Body of pancreas (tissue), 4 donors: ENCODE data around the gene PPARA. TPM values are rescaled to one million over a fixed set of nuclear protein-coding genes. Genes with fewer than 3 reads are reported as not detected.

ENCODE experiments used
- ATAC-seq: fragments of 150-250 bp; one replicate; pipeline ENCODE4 v1.9.1; 2016
- DNase-seq, 4 donors: peaks; one replicate each; pipeline ENCODE4 v3.0.0-alpha.2; 2019
- H3K27ac ChIP-seq, 4 donors: fragments of 200-600 bp; sonication (generic); 1 replicate in 3 of 4; 2 replicates in 1 of 4; pipeline versions ENCODE4 v1.5.1 to v1.6.1; 2016 to 2019; ENCODE audit warnings: mild to moderate bottlenecking in 1 of 4, mixed read lengths in 1 of 4, moderate library complexity in 1 of 4
- H3K27me3 ChIP-seq, 2 donors: fragments of 200-600 bp; sonication (generic); one replicate each; pipeline ENCODE4 v1.6.0; 2016; ENCODE audit warnings: mild to moderate bottlenecking in 1 of 2
- H3K36me3 ChIP-seq, 2 donors: fragments of 200-600 bp; sonication (generic); replicated peaks in 1 of 2; 2 replicates each; pipeline ENCODE4 v1.5.1; 2016; ENCODE audit warnings: low read depth in 2 of 2; ENCODE audit not compliant: insufficient read depth in 1 of 2
- H3K4me1 ChIP-seq: fragments of 200-600 bp; sonication (generic); one replicate; pipeline ENCODE4 v1.6.0; 2016
- H3K4me3 ChIP-seq, 2 donors: fragments of 200-600 bp; sonication (generic); 1 replicate in 1 of 2; 2 replicates in 1 of 2; pipeline ENCODE4 v1.5.1; 2016 to 2019
- H3K9me3 ChIP-seq, 3 donors: fragments of 200-600 bp; sonication (generic); 1 replicate in 2 of 3; 2 replicates in 1 of 3; pipeline ENCODE4 v1.5.1; 2016
- CTCF ChIP-seq, 7 experiments: fragments of 450-650 bp in 4 of 7; fragments of 200-600 bp in 3 of 7; sonication (generic) in 3 of 7; IDR thresholded peaks; one replicate each; pipeline ENCODE4 v1.5.1; 2016 to 2019; ENCODE audit warnings: antibody characterized with exemption in 7 of 7
- POLR2A ChIP-seq, 3 donors: fragments of 450-650 bp; IDR thresholded peaks; one replicate each; pipeline ENCODE4 v1.6.1; 2016; ENCODE audit warnings: antibody characterized with exemption in 3 of 3, mild to moderate bottlenecking in 2 of 3
- WGBS, 2 donors: methylation state at CpG; one replicate each; pipeline ENCODE4 v1.1.5; 2017; 5-methylcytosine and 5-hydroxymethylcytosine counted together
- intact Hi-C: fragments of 100-400 bp; cut with DNase I; formaldehyde crosslinking; loops from one replicate; pipeline ENCODE4 v1.15.1; 2023
- total RNA-seq, 2 donors: library from RNA; depleted of rRNA; stranded (reverse); fragments of >200 nt; gene quantifications; one replicate each; pipeline ENCODE4 v1.1.0, GENCODE V29; 2016

The PPARA gene
- total RNA-seq, 2 donors from 2014 or later = 15.8 to 19.8 TPM

GRCh38 chr22:46113110-46113909, 37.0 kb upstream of the PPARA start:
- no peak overlapping the region for H3K4me3 ChIP-seq
- no peaks in the 10 kb centered on the region for H3K27me3 ChIP-seq
- 33 to 73% methylated on average over 7 to 20 of the region's 25 CpGs for WGBS, 2 donors
- TF ChIP-seq CTCF (IDR thresholded peaks at IDR 0.05) = no peak
- no peak for TF ChIP-seq POLR2A (IDR thresholded peaks at IDR 0.05)
- H3K36me3 ChIP-seq = peaks cover 9 to 13% of the 10 kb centered on the region in 2 donors
- no peaks in the 10 kb centered on the region for H3K9me3 ChIP-seq
- peaks cover 83% of the 10 kb centered on the region for H3K4me1 ChIP-seq
- no peak for ATAC-seq
- peak overlapping the region in 3 of 4 donors; percentile 68 to 79 (median 74) for H3K27ac ChIP-seq
- no peak for DNase-seq
- intact Hi-C loops = no loop called here

GRCh38 chr22:46113910-46114517, 36.3 kb upstream of the PPARA start:
- H3K36me3 ChIP-seq = peaks cover 9 to 13% of the 10 kb centered on the region in 2 donors
- 69% methylated on average over 20 of the region's 21 CpGs; no CpG with 5 or more reads in 1 of the 2 donors for WGBS, 2 donors
- ATAC-seq = no peak
- peak in 2 of 4 donors; percentile 36 to 42 for DNase-seq
- H3K27me3 ChIP-seq = no peaks in the 10 kb centered on the region
- no peaks in the 10 kb centered on the region for H3K9me3 ChIP-seq
- H3K4me3 ChIP-seq = no peak overlapping the region
- intact Hi-C loops = no loop called here
- H3K4me1 ChIP-seq = peaks cover 76% of the 10 kb centered on the region
- TF ChIP-seq CTCF (IDR thresholded peaks at IDR 0.05) (no peak), POLR2A (IDR thresholded peaks at IDR 0.05) (no peak)
- H3K27ac ChIP-seq = peak overlapping the region; percentile 45 to 79 (median 71)

GRCh38 chr22:46114518-46115387, 35.6 kb upstream of the PPARA start:
- DNase-seq = peak in 2 of 4 donors; percentile 56 to 60

GRCh38 chr22:46115388-46115678, 35.0 kb upstream of the PPARA start:
- Histone ChIP-seq H3K9me3 (no peaks in the 10 kb centered on the region), H3K27me3 (no peaks in the 10 kb centered on the region), H3K4me1 (peaks cover 70% of the 10 kb centered on the region), H3K27ac (peak overlapping the region; percentile 59 to 79 (median 71)), H3K36me3 (peaks cover 8 to 13% of the 10 kb centered on the region in 2 donors), H3K4me3 (no peak overlapping the region)
- 21 to 47% methylated on average over 2 to 4 of the region's 4 CpGs for WGBS, 2 donors
- TF ChIP-seq POLR2A (IDR thresholded peaks at IDR 0.05) (no peak), CTCF (IDR thresholded peaks at IDR 0.05) (no peak)
- intact Hi-C loops = loop anchor here (5.0 kb wide), 1 partner anchor 113 kb away; no protein-coding TSS in a partner anchor
- DNase-seq = no peak
- peak; percentile 0 for ATAC-seq

More at GRCh38 chr22:46114518-46115387, 35.6 kb upstream of the PPARA start:
- H3K27me3 ChIP-seq = no peaks in the 10 kb centered on the region
- H3K27ac ChIP-seq = peak overlapping the region; percentile 59 to 79 (median 71)
- H3K9me3 ChIP-seq = no peaks in the 10 kb centered on the region
- peak; percentile 0 for ATAC-seq
- H3K36me3 ChIP-seq = peaks cover 9 to 13% of the 10 kb centered on the region in 2 donors
- H3K4me1 ChIP-seq = peaks cover 70% of the 10 kb centered on the region
- intact Hi-C loops = loop anchor here (5.0 kb wide), 1 partner anchor 112 kb away; no protein-coding TSS in a partner anchor
- 23 to 41% methylated on average over 8 to 15 of the region's 15 CpGs for WGBS, 2 donors
- no peak overlapping the region for H3K4me3 ChIP-seq
- TF ChIP-seq POLR2A (IDR thresholded peaks at IDR 0.05) (no peak), CTCF (IDR thresholded peaks at IDR 0.05) (peak in 1 of 7 experiments; percentile 18)
